AG04449 (cell line): Measurements from ENCODE around the gene GLTPD2.
A peak's percentile ranks its signal among the peaks of the same experiment; 100 is the strongest.

Experiments
- CTCF ChIA-PET: fragments of 350-600 bp; formaldehyde crosslinking; extraction: SDS; loops from one replicate; lab custom pipeline; 2021; ENCODE audit warnings: antibody characterized with exemption; lab: Yijun Ruan, JAX
- POLR2A ChIA-PET: fragments of 400-600, 350-600 bp; formaldehyde crosslinking; extraction: SDS; loops from one replicate; lab custom pipeline; 2020; ENCODE audit warnings: antibody characterized with exemption, inconsistent platforms; lab: Yijun Ruan, JAX
- DNase-seq: peaks from one replicate; pipeline ENCODE4 v3.0.0-alpha.2; 2010; ENCODE audit warnings: low read depth, low spot score
- H3K4me3 ChIP-seq: 2 replicates; pipeline ENCODE4 v1.5.1; 2011; ENCODE audit warnings: low read depth, mild to moderate bottlenecking, control low read depth, low read length
- CTCF ChIP-seq: IDR thresholded peaks from one replicate; pipeline ENCODE4 v1.5.1; 2011; ENCODE audit warnings: mild to moderate bottlenecking, moderate library complexity, low read length, control low read depth, inconsistent platforms; ENCODE audit not compliant: insufficient read depth; ENCODE audit errors: missing control alignments

GLTPD2 gene

DNA sequence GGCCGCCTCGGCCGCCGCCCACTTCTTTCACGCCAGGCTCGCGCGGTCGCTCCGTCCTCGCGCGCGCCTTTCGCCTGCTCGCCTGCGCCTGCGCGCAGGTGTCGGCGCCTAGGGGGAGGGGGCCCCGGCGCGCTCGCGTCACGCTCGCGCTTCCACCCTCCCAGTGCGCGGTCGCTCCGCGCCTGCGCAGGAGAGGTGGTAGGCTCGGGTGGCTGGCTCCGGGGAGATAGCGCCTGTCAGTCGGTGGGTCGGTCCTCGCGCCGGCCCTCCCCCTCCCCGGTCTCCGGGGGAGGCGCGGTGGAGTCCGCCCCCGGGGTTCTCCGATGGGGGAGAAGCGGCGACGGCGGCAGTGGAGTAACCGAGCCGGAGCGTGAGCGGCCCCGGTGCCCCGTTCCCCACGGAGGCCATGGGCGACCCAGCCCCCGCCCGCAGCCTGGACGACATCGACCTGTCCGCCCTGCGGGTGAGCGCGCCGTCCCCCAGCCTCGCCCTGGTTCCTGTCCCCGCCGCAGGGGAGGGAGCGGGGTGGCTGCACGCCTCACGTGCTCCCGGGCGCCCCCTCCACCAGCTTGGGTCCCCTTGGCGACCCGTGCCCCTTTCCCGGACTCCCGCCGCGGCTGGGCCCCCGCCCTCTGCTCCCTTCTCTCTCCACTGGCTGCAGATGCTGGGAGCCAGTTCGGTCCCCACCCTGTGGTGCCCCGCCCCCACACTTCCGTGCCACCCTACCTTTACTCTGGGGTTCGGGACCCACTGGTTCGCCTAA lies 44.6 kb downstream of the GLTPD2 start, which contains the start of gene MINK1:
TSS of gene MINK1 (plus strand) at position 163 of the 763 bp plus-strand sequence. CDS start at position 407, 244 bp downstream.
- TF ChIP-seq CTCF: no peak
- no peak for DNase-seq
- ChIA-PET CTCF (interaction anchor here (1.7 kb wide), 1 partner anchor 48 kb away, joined by 3 read pairs; no protein-coding TSS in a partner anchor), POLR2A (no interaction called here)
- peak within 1 kb of the TSS; percentile 83 for H3K4me3 ChIP-seq

DNA sequence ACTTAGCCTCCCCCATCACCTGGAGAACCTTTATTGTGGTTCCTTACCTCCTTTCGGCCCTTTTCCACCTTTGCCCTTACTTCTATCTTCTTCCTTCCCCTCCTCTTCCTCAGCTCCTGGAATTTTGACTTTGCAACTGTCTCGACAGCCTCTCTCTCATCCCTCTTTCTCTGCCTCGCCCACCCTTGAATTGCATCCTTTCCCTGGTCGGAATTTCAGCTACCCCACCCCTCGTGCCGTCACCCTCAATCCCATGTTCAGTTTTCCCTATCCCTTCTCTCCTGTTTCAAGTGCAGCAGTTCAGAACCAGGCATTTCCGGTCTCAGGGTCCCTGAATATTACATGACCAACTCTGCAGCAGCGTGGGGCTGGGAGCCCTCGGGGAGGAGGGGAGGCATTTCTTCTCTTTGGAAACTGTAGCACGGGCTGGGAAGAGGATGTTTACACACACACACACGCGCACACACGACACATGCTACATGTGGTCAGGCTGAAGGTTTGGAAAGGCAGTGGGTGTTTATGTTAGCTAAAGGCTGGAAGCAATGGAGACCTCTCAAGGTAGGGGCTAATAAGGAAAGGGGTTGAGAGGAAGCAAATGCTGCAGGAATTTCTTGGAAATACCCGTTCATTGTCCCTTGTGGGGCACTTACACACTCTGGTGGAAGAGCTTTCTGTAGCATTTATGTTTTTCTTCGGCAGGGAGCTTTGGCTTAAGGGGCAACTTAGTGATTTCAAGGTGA lies 45.3 kb downstream of the GLTPD2 start:
- ChIA-PET POLR2A (no interaction called here), CTCF (interaction anchor here (0.7 to 1.7 kb wide), 4 partner anchors 12 to 69 kb away, joined by 3 read pairs; partner anchors contain the start of genes CHRNE and GLTPD2)
- TF ChIP-seq CTCF: no peak

GRCh38 chr17:4834681-4835020 lies 45.9 kb downstream of the GLTPD2 start:
- CTCF ChIA-PET: interaction anchor here (0.7 to 1.7 kb wide), 4 partner anchors 11 to 69 kb away, joined by 3 read pairs; partner anchors contain the start of genes CHRNE and GLTPD2
- no peak for TF ChIP-seq CTCF
- no peak for DNase-seq

More for the DNA sequence above, 45.3 kb downstream of the GLTPD2 start:
- no peak for DNase-seq
- H3K4me3 ChIP-seq: peak overlapping the region; percentile 83

DNA sequence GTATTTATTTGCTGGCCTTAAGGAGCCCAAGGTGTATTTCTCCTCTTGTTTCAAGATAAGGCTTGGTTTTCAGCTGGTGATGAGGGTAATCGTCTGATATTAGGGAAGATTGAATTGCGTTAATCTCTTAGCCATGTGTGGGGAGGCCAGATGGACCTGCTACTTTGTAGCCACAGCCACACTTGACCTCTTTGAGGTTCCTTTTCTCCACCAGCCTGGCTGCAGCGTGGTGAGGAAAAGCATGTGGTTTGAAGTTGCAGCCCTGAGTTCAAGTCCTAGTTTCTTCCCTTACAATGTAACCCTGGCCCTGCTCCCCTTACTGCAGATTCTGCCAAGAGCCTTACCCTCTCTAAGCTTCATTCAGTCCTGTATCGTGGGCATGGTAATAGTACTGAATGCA lies 47.5 kb downstream of the GLTPD2 start:
- ChIA-PET POLR2A (no interaction called here), CTCF (interaction anchor here (2.2 kb wide), 1 partner anchor 53 kb away, joined by 7 read pairs; no protein-coding TSS in a partner anchor)
- H3K4me3 ChIP-seq: no peak overlapping the region
- no peak for TF ChIP-seq CTCF
- no peak for DNase-seq

More at GRCh38 chr17:4834681-4835020, 45.9 kb downstream of the GLTPD2 start:
- POLR2A ChIA-PET: no interaction called here
- peak overlapping the region; percentile 83 for H3K4me3 ChIP-seq

- CTCF ChIA-PET: interaction anchor here (1.6 to 2.2 kb wide), 2 partner anchors 47 to 51 kb away, joined by 5 to 7 read pairs; no protein-coding TSS in a partner anchor
- no peak for TF ChIP-seq CTCF
- POLR2A ChIA-PET: interaction anchor here (0.6 kb wide), 1 partner anchor 14 kb away, joined by 3 read pairs; no protein-coding TSS in a partner anchor
- no peak overlapping the region for H3K4me3 ChIP-seq
- DNase-seq: no peak
Observed at GRCh38 chr17:4837471-4838308, 48.9 kb downstream of the GLTPD2 start.
